Cardiac muscle cell (in vitro differentiated cells and primary cell): ENCODE measurements around the gene LAIR2. TPM values are rescaled to one million over a fixed set of nuclear protein-coding genes. Genes with fewer than 3 reads are reported as not detected.

Experiments used
- DNase-seq, 2 donors: peaks; one replicate each; pipeline versions ENCODE4 v3.0.0 to v3.0.0-alpha.2; 2010 to 2017; ENCODE audit warnings: low read depth in 1 of 2, low spot score in 1 of 2
- H3K27ac ChIP-seq: fragments of 200-600 bp; sonication (generic); 2 replicates; pipeline ENCODE4 v1.5.1; 2016
- H3K27me3 ChIP-seq: fragments of 200-600 bp; sonication (generic); 2 replicates; pipeline ENCODE4 v1.6.0; 2016; ENCODE audit warnings: control low read depth
- H3K36me3 ChIP-seq: fragments of 200-600 bp; sonication (generic); 2 replicates; pipeline ENCODE4 v1.5.1; 2016; ENCODE audit warnings: control low read depth
- H3K4me1 ChIP-seq: fragments of 200-600 bp; sonication (generic); 2 replicates; pipeline ENCODE4 v1.8.1; 2017; ENCODE audit warnings: low read depth, mild to moderate bottlenecking, mixed run types
- H3K4me3 ChIP-seq: fragments of 200-600 bp; sonication (generic); 2 replicates; pipeline ENCODE4 v1.5.1; 2016; ENCODE audit warnings: mild to moderate bottlenecking
- H3K9me3 ChIP-seq: fragments of 200-600 bp; sonication (generic); 2 replicates; pipeline ENCODE4 v1.5.1; 2017; ENCODE audit warnings: low read depth, mild to moderate bottlenecking, control low read depth
- polyA plus RNA-seq: library from polyadenylated mRNA; unstranded; fragments of >200 nt; fragmentation: Nextera tagmentation; extraction: Ambion mirVana; gene quantifications from 2 replicates; pipeline ENCODE4 v1.2.1, GENCODE V29; 2016
- total RNA-seq: library from RNA; depleted of rRNA; stranded (reverse); fragments of >200 nt; gene quantifications from 2 replicates; pipeline ENCODE4 v1.2.3, GENCODE V29; 2016
- TF ChIP-seq, protein P1 (sequence below): IDR thresholded peaks from 2 replicates; pipeline ENCODE4 v1.5.1; 2012; ENCODE audit warnings: low read depth, mild to moderate bottlenecking, low read length

LAIR2 gene
- total and polyA plus RNA-seq, 2 experiments from 2014 or later: not detected

DNA sequence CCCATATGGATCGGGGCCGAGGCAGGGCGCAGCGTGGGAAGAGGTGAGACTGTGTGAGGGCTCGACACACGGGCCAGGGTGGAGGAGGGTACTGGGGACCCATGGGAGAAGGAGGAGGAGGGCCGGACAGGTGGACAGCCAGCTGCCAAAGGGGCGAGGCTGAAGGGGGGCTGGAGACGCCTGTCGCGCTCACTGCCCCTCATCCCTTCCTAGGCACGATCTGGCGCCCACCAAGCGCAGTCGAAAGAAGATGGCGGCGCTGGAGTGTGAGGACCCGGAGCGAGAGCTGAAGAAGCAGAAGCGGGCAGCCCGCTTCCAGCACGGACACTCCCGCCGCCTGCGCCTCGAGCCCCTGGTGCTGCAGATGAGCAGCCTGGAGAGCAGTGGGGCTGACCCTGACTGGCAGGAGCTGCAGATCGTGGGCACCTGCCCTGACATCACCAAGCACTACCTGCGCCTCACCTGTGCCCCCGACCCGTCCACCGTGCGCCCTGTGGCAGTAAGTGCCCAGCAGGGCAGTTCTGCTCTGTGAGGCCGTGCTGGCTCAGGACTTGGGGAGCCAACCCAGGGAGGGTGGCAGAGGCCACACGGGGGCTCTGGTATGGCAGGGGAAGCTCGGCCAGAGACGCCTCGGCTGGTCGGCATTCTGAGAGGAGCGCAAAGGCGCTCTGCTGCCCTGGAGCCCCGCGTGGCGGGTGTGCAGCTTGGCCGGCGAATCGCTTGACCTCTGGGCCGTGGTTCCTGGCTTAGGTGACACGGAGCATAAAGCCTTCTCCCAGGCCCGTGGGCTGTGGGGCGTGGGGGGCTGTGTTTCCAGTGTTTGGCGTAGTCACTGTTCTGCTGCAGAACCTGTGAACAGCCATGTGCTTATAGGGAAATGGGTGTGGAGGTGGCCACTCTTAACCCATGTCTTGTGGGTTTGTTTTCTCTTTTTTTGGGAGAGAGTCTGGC, 45.9 kb upstream of the LAIR2 start:
- DNase-seq: no peak

DNA sequence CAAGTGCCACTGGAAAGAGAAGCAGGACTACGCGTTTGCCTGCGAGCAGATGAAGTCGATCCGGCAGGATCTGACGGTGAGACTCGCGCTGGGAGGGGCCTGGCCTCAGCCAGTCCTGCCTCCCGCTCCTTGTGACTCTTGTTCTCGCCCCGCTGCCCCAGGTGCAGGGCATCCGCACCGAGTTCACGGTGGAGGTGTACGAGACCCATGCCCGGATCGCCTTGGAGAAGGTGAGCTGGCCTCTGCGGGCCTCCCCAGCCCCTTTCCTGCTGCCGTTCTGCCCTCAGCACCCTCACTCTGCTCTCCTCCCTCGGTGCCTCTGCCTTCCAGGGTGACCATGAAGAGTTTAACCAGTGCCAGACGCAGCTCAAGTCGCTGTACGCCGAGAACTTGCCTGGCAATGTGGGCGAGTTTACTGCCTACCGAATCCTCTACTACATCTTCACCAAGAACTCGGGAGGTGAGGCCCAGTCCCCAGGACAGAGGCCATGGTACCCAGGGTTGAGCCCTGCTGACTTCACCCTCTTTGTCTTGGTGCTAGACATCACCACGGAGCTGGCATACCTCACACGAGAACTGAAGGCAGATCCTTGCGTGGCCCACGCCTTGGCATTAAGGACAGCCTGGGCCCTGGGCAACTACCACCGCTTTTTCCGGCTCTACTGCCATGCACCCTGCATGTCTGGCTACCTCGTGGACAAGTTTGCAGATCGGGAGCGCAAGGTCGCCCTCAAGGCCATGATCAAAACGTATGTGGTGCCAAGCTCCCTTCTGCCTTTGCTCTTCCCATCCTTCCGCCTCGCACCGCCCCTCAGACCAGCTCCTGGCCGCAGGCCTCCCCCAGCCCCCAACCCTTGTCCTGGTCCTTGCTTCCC, 44.6 kb upstream of the LAIR2 start:
- Histone ChIP-seq H3K4me3 (no peak overlapping the region), H3K27me3 (no peaks in the 10 kb centered on the region), H3K36me3 (peaks cover 68% of the 10 kb centered on the region), H3K4me1 (no peaks in the 10 kb centered on the region), H3K27ac (no peak overlapping the region), H3K9me3 (no peaks in the 10 kb centered on the region)
- DNase-seq: no peak
- TF ChIP-seq, protein P1, sequence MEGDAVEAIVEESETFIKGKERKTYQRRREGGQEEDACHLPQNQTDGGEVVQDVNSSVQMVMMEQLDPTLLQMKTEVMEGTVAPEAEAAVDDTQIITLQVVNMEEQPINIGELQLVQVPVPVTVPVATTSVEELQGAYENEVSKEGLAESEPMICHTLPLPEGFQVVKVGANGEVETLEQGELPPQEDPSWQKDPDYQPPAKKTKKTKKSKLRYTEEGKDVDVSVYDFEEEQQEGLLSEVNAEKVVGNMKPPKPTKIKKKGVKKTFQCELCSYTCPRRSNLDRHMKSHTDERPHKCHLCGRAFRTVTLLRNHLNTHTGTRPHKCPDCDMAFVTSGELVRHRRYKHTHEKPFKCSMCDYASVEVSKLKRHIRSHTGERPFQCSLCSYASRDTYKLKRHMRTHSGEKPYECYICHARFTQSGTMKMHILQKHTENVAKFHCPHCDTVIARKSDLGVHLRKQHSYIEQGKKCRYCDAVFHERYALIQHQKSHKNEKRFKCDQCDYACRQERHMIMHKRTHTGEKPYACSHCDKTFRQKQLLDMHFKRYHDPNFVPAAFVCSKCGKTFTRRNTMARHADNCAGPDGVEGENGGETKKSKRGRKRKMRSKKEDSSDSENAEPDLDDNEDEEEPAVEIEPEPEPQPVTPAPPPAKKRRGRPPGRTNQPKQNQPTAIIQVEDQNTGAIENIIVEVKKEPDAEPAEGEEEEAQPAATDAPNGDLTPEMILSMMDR: no peak

More for the DNA sequence above, 45.9 kb upstream of the LAIR2 start:
- H3K4me1 ChIP-seq: no peaks in the 10 kb centered on the region
- no peaks in the 10 kb centered on the region for H3K27me3 ChIP-seq
- no peaks in the 10 kb centered on the region for H3K9me3 ChIP-seq
- TF ChIP-seq, protein P1: no peak
- peaks cover 78% of the 10 kb centered on the region for H3K36me3 ChIP-seq
- no peak overlapping the region for H3K27ac ChIP-seq
- H3K4me3 ChIP-seq: no peak overlapping the region

DNA sequence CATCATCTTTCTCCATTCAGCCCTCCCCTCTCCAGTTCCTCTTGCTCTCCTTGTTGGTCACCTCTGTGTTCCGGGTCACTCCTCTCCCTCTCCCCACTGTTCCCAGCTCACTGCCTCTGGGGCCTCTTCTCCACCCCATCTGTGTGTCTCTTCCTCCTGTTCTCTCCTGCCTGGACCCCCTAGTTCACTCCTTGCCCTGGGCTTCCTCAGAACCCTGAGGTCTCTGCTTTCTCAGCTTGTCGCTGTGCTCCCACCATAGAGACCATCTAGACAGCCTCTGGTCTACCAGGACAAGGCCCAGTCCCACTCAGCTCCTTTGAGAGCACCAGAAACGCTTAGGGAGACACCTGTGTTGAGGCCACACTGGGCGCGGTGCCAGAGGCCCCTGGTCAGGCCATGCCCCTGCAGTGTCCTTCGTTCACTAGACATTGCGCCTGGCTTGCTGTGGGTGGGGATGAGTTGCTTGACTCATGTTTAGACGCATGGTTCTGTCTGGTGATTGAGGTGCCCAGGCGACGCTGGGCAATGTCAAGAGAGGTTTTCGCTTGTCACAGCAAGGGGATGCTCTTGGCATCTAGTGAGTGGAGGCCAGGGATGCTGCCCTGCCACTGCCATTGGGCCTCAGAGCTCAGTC, 43.9 kb upstream of the LAIR2 start:
- no peaks in the 10 kb centered on the region for H3K4me1 ChIP-seq
- TF ChIP-seq, protein P1: no peak
- peaks cover 60% of the 10 kb centered on the region for H3K36me3 ChIP-seq
- no peak overlapping the region for H3K4me3 ChIP-seq
- no peaks in the 10 kb centered on the region for H3K9me3 ChIP-seq
- no peaks in the 10 kb centered on the region for H3K27me3 ChIP-seq
- DNase-seq: no peak
- no peak overlapping the region for H3K27ac ChIP-seq

DNA sequence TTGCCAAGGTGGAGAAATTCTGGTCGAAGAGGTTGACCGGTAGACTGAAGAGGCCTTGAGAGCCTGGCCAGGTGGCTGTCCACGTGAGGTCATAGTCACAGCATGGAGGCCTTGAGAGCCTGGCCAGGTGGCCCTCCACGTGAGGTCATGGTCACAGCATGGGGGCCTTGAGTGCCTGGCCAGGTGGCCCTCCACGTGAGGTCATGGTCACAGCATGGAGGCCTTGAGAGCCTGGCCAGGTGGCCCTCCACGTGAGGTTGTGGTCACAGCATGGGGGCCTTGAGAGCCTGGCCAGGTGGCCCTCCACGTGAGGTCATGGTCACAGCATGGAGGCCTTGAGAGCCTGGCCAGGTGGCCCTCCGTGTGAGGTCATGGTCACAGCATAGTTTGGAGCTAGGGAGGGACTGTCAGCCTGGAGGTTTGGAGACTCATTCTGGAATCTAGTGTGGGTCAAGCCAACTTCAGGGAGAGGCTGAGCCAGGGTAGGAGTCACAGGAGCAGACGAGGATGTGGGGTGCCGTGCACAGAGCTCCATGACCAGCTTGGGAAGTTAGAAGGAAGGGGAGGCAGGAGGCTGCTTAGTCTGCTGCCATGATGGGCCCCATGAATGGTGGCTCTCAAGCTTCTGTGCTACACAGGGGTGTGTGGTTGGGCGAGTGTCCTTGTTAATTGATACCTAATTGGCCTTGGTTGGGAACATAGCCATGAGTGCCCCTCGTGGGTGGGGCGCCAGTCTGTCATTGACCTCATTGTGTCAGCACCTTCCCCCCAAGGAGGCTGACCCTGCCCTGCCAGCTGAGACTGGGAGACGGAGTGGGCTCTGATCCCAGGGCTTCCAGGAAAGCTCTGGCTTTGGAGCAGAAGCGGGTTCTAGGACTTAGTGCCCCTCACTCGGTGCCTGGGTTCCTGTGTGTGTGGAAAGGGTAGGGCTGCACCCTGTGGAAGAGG, 43.1 kb upstream of the LAIR2 start:
- H3K4me3 ChIP-seq: no peak overlapping the region
- H3K9me3 ChIP-seq: no peaks in the 10 kb centered on the region
- peaks cover 52% of the 10 kb centered on the region for H3K36me3 ChIP-seq
- TF ChIP-seq, protein P1: no peak
- H3K4me1 ChIP-seq: no peaks in the 10 kb centered on the region
- H3K27me3 ChIP-seq: no peaks in the 10 kb centered on the region
- DNase-seq: no peak
- H3K27ac ChIP-seq: no peak overlapping the region
